Breast epithelium (tissue), 3 donors: ENCODE results near the gene GRM4.

Experiments used
- CTCF ChIP-seq, 3 donors: fragments of 450-650 bp; IDR thresholded peaks; one replicate each; pipeline ENCODE4 v1.5.1; 2016 to 2017; ENCODE audit warnings: antibody characterized with exemption in 3 of 3, mild to moderate bottlenecking in 3 of 3, moderate library complexity in 3 of 3
- POLR2A ChIP-seq: fragments of 450-650 bp; IDR thresholded peaks from one replicate; pipeline ENCODE4 v1.6.1; 2016; ENCODE audit warnings: antibody characterized with exemption, mild to moderate bottlenecking, moderate library complexity
- POLR2AphosphoS5 ChIP-seq, 3 donors: sonication (generic); formaldehyde crosslinking; IDR thresholded peaks; one replicate each; pipeline ENCODE4 v1.6.1; 2017; ENCODE audit warnings: antibody characterized with exemption in 3 of 3

GRCh38 chr6:34018026-34018425 lies 127.9 kb downstream of the GRM4 start:
- TF ChIP-seq CTCF (IDR thresholded peaks at IDR 0.05) (no peak), POLR2A (no peak), POLR2AphosphoS5 (IDR thresholded peaks at IDR 0.05) (no peak)
